RWPE2 (cell line): ENCODE results near the gene ZNF853.

Experiments
- ATAC-seq: fragments of 200-7000 bp; cut with Tn5 transposase; 3 replicates; pipeline ENCODE4 v1.9.1; 2021; ENCODE audit warnings: low read depth
- DNase-seq: peaks from one replicate; pipeline ENCODE4 v3.0.0-alpha.2; 2020; ENCODE audit warnings: low spot score
- H3K27ac ChIP-seq: fragments of 450-650 bp; 2 replicates; pipeline ENCODE4 v1.5.1; 2017; ENCODE audit warnings: mild to moderate bottlenecking; ENCODE audit not compliant: poor library complexity, severe bottlenecking
- H3K27me3 ChIP-seq: fragments of 250-450 bp; sonication (Bioruptor Pico); 2 replicates; pipeline ENCODE4 v1.5.1; 2021; ENCODE audit warnings: mild to moderate bottlenecking, moderate library complexity; ENCODE audit not compliant: insufficient read depth, poor library complexity, severe bottlenecking
- H3K36me3 ChIP-seq: fragments of 250-450 bp; sonication (Bioruptor Pico); 2 replicates; pipeline ENCODE4 v1.5.1; 2020; ENCODE audit warnings: low read depth, mild to moderate bottlenecking, moderate library complexity
- H3K4me1 ChIP-seq: fragments of 250-450 bp; sonication (Bioruptor Pico); 2 replicates; pipeline ENCODE4 v1.5.1; 2021; ENCODE audit warnings: mild to moderate bottlenecking, moderate library complexity; ENCODE audit not compliant: insufficient read depth, poor library complexity, severe bottlenecking
- H3K4me3 ChIP-seq: fragments of 250-450 bp; sonication (Bioruptor Pico); 2 replicates; pipeline ENCODE4 v1.5.1; 2021; ENCODE audit warnings: mild to moderate bottlenecking, moderate library complexity; ENCODE audit not compliant: severe bottlenecking
- H3K9me3 ChIP-seq: fragments of 250-450 bp; sonication (Bioruptor Pico); 2 replicates; pipeline ENCODE4 v1.5.1; 2021; ENCODE audit warnings: mild to moderate bottlenecking, moderate library complexity; ENCODE audit not compliant: severe bottlenecking
- CTCF ChIP-seq: fragments of 450-650 bp; IDR thresholded peaks from one replicate; pipeline ENCODE4 v1.5.1; 2017; ENCODE audit warnings: mild to moderate bottlenecking, moderate library complexity; ENCODE audit not compliant: poor library complexity, severe bottlenecking

Gene ZNF853

DNA sequence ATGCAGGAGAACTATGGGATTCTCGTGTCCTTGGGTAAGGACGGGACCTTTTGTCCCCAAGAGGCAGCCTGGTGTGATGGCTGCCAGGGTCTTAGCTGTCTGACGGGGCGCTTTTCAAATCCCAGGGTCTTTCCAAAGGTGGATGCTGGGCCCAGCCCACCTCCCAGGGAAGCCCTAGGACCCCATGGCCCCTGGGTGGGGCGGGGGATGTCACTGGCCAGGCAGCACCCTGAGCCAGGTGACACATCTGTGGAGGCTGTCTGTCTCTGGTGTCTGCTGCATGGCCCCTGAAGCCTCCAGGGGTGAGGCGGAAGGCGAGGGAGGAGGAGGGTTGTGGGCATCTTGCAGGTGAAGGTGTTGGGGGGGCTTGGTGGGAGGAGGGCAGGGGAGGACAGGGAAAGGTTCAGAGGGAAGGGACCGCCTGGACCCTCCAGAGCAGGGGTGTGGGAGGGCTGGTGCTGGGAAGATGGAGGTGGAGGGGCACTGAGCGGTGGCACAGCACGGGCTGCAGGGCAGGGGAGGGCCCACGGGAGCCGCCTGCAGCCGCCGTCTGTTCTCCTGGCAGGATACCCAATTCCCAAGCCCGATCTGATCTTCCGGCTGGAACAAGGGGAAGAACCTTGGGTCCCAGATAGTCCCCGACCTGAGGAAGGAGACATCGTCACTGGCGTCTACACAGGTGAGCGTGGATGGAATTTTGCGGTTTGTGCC is 28.7 kb downstream of the ZNF853 start:
- DNase-seq, result no peak
- H3K9me3 ChIP-seq, result no peaks in the 10 kb centered on the region
- no peak overlapping the region for H3K4me3 ChIP-seq
- no peak for ATAC-seq
- peaks cover 41% of the 10 kb centered on the region for H3K36me3 ChIP-seq
- H3K27me3 ChIP-seq, result no peaks in the 10 kb centered on the region
- TF ChIP-seq CTCF, result no peak
- no peaks in the 10 kb centered on the region for H3K4me1 ChIP-seq
- no peak overlapping the region for H3K27ac ChIP-seq

GRCh38 chr7:6644728-6645127 is 29.3 kb downstream of the ZNF853 start:
- H3K36me3 ChIP-seq, result peaks cover 38% of the 10 kb centered on the region
- ATAC-seq (no peak), DNase-seq (no peak)
- no peak overlapping the region for H3K4me3 ChIP-seq
- H3K27me3 ChIP-seq, result no peaks in the 10 kb centered on the region
- H3K9me3 ChIP-seq, result no peaks in the 10 kb centered on the region
- no peaks in the 10 kb centered on the region for H3K4me1 ChIP-seq
- no peak overlapping the region for H3K27ac ChIP-seq
- no peak for TF ChIP-seq CTCF

DNA sequence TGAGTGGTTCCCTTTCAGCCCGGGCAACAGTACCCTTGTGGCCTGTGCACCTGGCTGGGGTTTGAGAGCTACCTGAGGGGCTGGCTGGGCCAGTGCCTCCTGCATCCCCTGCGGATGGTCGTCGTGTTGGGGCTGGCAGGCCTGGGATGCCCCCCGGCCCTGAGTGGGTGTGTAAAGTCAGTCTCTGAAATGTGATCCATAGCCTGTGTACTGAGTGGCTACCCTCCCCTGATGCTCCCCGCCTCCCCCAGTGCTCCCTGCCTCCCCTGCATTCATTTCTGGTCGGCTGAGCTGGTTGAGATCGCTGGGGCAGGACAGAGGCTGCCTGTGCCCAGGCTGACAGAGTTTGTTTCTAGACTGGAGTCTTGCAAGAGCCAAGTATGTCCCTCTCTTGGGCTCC is 31.1 kb downstream of the ZNF853 start:
- no peak for TF ChIP-seq CTCF
- H3K36me3 ChIP-seq, result peaks cover 30% of the 10 kb centered on the region
- H3K9me3 ChIP-seq, result no peaks in the 10 kb centered on the region
- DNase-seq, result no peak
- no peak for ATAC-seq
- no peak overlapping the region for H3K27ac ChIP-seq
- no peaks in the 10 kb centered on the region for H3K27me3 ChIP-seq
- H3K4me3 ChIP-seq, result no peak overlapping the region
- no peaks in the 10 kb centered on the region for H3K4me1 ChIP-seq

DNA sequence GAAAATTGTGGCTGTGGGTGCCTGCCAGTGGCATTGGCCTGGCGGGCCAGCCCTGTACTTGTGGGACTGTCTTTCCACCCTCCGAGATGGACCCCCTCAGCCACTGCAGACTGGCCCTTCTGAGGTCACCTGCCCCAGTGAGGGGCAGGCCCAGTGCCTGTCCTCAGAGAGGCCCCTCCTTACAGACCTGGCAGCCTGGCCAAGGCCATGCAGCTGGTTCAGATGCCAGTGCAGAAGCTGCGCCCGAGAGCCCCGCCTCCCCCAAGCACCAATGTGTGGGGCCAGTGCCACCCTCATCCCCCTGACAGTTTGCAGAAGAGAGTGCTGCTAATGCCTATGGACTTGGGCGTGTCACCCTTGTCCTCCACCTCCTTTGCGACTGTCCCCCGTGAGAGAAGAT is 31.7 kb downstream of the ZNF853 start:
- no peak for TF ChIP-seq CTCF
- H3K27me3 ChIP-seq, result no peaks in the 10 kb centered on the region
- H3K4me1 ChIP-seq, result no peaks in the 10 kb centered on the region
- DNase-seq, result no peak
- H3K9me3 ChIP-seq, result no peaks in the 10 kb centered on the region
- ATAC-seq, result no peak
- no peak overlapping the region for H3K27ac ChIP-seq
- no peak overlapping the region for H3K4me3 ChIP-seq
- H3K36me3 ChIP-seq, result peaks cover 28% of the 10 kb centered on the region

- Histone ChIP-seq H3K4me3 (no peak overlapping the region), H3K36me3 (peaks cover 24% of the 10 kb centered on the region), H3K9me3 (no peaks in the 10 kb centered on the region), H3K27ac (no peak overlapping the region), H3K27me3 (no peaks in the 10 kb centered on the region), H3K4me1 (no peaks in the 10 kb centered on the region)
- no peak for TF ChIP-seq CTCF
- ATAC-seq (no peak), DNase-seq (no peak)
These were observed 32.1 kb downstream of the ZNF853 start for GRCh38 chr7:6647541-6647940.
